Endothelial cell of umbilical vein (primary cell): ENCODE measurements around the gene PGP. TPM values are rescaled to one million over a fixed set of nuclear protein-coding genes. Genes with fewer than 3 reads are reported as not detected.

ENCODE experiments used
- BruUV-seq: library from RNA; stranded (reverse); fragments of 400-500 nt; replicated peaks from 2 replicates; lab custom pipeline; 2021; lab: Mats Ljungman, UMichigan
- CTCF ChIA-PET: fragments of 300-600, 350-600 bp; sonication (Branson Sonifier 250); formaldehyde crosslinking; loops from one replicate; lab custom pipeline; 2021; ENCODE audit warnings: antibody characterized with exemption, inconsistent platforms; lab: Charles Lee
- POLR2A ChIA-PET: fragments of 300-600, 350-600 bp; sonication (Branson Sonifier 250); formaldehyde crosslinking; loops from one replicate; lab custom pipeline; 2021; ENCODE audit warnings: antibody characterized with exemption, inconsistent platforms; lab: Charles Lee
- DNase-seq: peaks from one replicate; pipeline ENCODE4 v3.0.0-alpha.2; 2011; ENCODE audit warnings: low read depth, low spot score
- FAIRE-seq: peaks from 2 replicates; lab custom pipeline; 2011; peaks lifted over from hg19 to GRCh38; lab: Jason Lieb, UNC
- H2AFZ ChIP-seq: 2 replicates; pipeline ENCODE4 v1.6.0; 2012; ENCODE audit warnings: low read depth, low read length, control low read depth, inconsistent platforms
- H3K27ac ChIP-seq: 2 replicates; pipeline ENCODE4 v1.5.1; 2011; ENCODE audit warnings: low read depth, mild to moderate bottlenecking, control low read depth, low read length, moderate library complexity; ENCODE audit not compliant: insufficient read depth
- H3K27me3 ChIP-seq, 2 experiments: 2 replicates each; pipeline versions ENCODE4 v1.6.0 to v1.6.1; 2011; ENCODE audit warnings: low read length in 2 of 2, mixed read lengths in 1 of 2; ENCODE audit not compliant: control insufficient read depth in 2 of 2, insufficient read depth in 2 of 2
- H3K36me3 ChIP-seq, 2 experiments: 2 replicates in 1 of 2; 3 replicates in 1 of 2; pipeline ENCODE4 v1.5.1; 2011; ENCODE audit warnings: low read length in 2 of 2, mild to moderate bottlenecking in 1 of 2, moderate library complexity in 1 of 2; ENCODE audit not compliant: control insufficient read depth in 2 of 2, insufficient read depth in 2 of 2; ENCODE audit errors: extremely low read depth in 1 of 2
- H3K4me1 ChIP-seq: 3 replicates; pipeline ENCODE4 v1.5.1; 2011; ENCODE audit warnings: mild to moderate bottlenecking, low read length; ENCODE audit not compliant: control insufficient read depth, insufficient read depth; ENCODE audit errors: extremely low read depth
- H3K4me2 ChIP-seq: 2 replicates; pipeline ENCODE4 v1.6.1; 2011; ENCODE audit warnings: low read length, control low read depth, mixed read lengths; ENCODE audit not compliant: insufficient read depth
- H3K4me3 ChIP-seq, 3 experiments: fragments of 200-600 bp in 1 of 3; sonication (generic), shearing (Covaris generic) in 1 of 3; replicated peaks in 1 of 3; 2 replicates each; pipeline ENCODE4 v1.5.1; 2011 to 2016; ENCODE audit warnings: control low read depth in 3 of 3, low read length in 3 of 3, mild to moderate bottlenecking in 2 of 3, inconsistent platforms in 1 of 3, low read depth in 1 of 3, moderate library complexity in 1 of 3; ENCODE audit not compliant: insufficient read depth in 1 of 3
- H3K79me2 ChIP-seq: 2 replicates; pipeline ENCODE4 v1.6.0; 2012; ENCODE audit warnings: low read length, inconsistent platforms; ENCODE audit not compliant: control insufficient read depth, insufficient read depth
- H3K9ac ChIP-seq: replicated peaks from 2 replicates; pipeline ENCODE3; 2011; ENCODE audit warnings: low read length, control low read depth; ENCODE audit not compliant: insufficient read depth; ENCODE audit errors: extremely low read depth
- H3K9me1 ChIP-seq: replicated peaks from 3 replicates; pipeline ENCODE4 v1.6.0; 2011; ENCODE audit warnings: mild to moderate bottlenecking, low read length; ENCODE audit not compliant: control insufficient read depth, insufficient read depth; ENCODE audit errors: extremely low read depth
- H3K9me3 ChIP-seq: replicated peaks from 2 replicates; pipeline ENCODE4 v1.5.1; 2012; ENCODE audit warnings: low read length, inconsistent platforms; ENCODE audit not compliant: control insufficient read depth, insufficient read depth
- H4K20me1 ChIP-seq: replicated peaks from 2 replicates; pipeline ENCODE3; 2011; ENCODE audit warnings: mild to moderate bottlenecking, low read length; ENCODE audit not compliant: control insufficient read depth, insufficient read depth; ENCODE audit errors: extremely low read depth
- CTCF ChIP-seq, 2 donors: IDR thresholded peaks; 1 replicate in 1 of 2; 2 replicates in 1 of 2; pipeline ENCODE4 v1.5.1; 2011; ENCODE audit warnings: low read length in 2 of 2, mild to moderate bottlenecking in 2 of 2, moderate library complexity in 2 of 2, control low read depth in 1 of 2, inconsistent platforms in 1 of 2, low read depth in 1 of 2; ENCODE audit not compliant: insufficient read depth in 1 of 2; ENCODE audit errors: extremely low read depth in 1 of 2
- EZH2 ChIP-seq: IDR thresholded peaks from 2 replicates; pipeline ENCODE4 v1.6.1; 2012; ENCODE audit warnings: borderline replicate concordance, low read depth, mild to moderate bottlenecking, moderate library complexity, low read length, inconsistent platforms; ENCODE audit not compliant: severe bottlenecking
- FOS ChIP-seq: IDR thresholded peaks from 2 replicates; pipeline ENCODE4 v1.6.1; 2011; ENCODE audit warnings: mild to moderate bottlenecking, low read length, moderate library complexity, borderline replicate concordance; ENCODE audit not compliant: insufficient read depth
- GATA2 ChIP-seq: IDR thresholded peaks from 2 replicates; pipeline ENCODE4 v1.7.0; 2011; ENCODE audit warnings: low read depth, mild to moderate bottlenecking, moderate library complexity, mixed read lengths, low read length; ENCODE audit not compliant: insufficient read length, insufficient read depth
- JUN ChIP-seq: IDR thresholded peaks from 2 replicates; pipeline ENCODE4 v1.6.1; 2011; ENCODE audit warnings: borderline replicate concordance, low read depth; ENCODE audit not compliant: insufficient read length, insufficient read depth
- MAX ChIP-seq: IDR thresholded peaks from 2 replicates; pipeline ENCODE4 v1.6.1; 2011; ENCODE audit not compliant: insufficient read depth, insufficient read length
- MYC ChIP-seq: IDR thresholded peaks from one replicate; pipeline ENCODE4 v1.6.1; 2011; ENCODE audit warnings: mild to moderate bottlenecking, low read depth, low read length
- POLR2A ChIP-seq: IDR thresholded peaks from 2 replicates; pipeline ENCODE4 v1.6.1; 2012; ENCODE audit warnings: low read depth, mild to moderate bottlenecking, control low read depth, low read length
- POLR2AphosphoS5 ChIP-seq: IDR thresholded peaks from 2 replicates; pipeline ENCODE4 v1.6.1; 2012; ENCODE audit warnings: low read depth, mild to moderate bottlenecking, control low read depth, low read length, moderate library complexity; ENCODE audit not compliant: insufficient read depth
- dilution Hi-C: fragments of 300-500 bp; cut with MboI; formaldehyde crosslinking; loops from one replicate; pipeline ENCODE4 v1.15.0; 2019; ENCODE audit warnings: low sequenced_read_pairs; ENCODE audit not compliant: extremely low pct_ligation_motif_present
- intact Hi-C: fragments of 100-400 bp; cut with micrococcal nuclease; formaldehyde crosslinking; loops from one replicate; pipeline ENCODE4 v1.10.0; 2022
- polyA plus RNA-seq, 4 experiments: library from polyadenylated mRNA; depleted of rRNA in 3 of 4; stranded (reverse) in 3 of 4; unstranded in 1 of 4; fragments of >200 nt; gene quantifications; 2 replicates each; pipeline versions ENCODE4 v1.2.1 to v1.2.3, GENCODE V29; 2011 to 2012; ENCODE audit warnings: missing spikeins in 1 of 4
- total RNA-seq: library from RNA; stranded (reverse); gene quantifications from 2 replicates; pipeline ENCODE4 v1.2.3, GENCODE V29; 2021

PGP gene
- total and polyA plus RNA-seq, 2 donors (not counting 3 experiments of a cell fraction or from before 2014, with no cell fraction given), result 28.5 to 29.6 TPM

- H2AFZ ChIP-seq, result no peak overlapping the region
- no peaks in the 10 kb centered on the region for H4K20me1 ChIP-seq
- H3K4me1 ChIP-seq, result peaks cover 19% of the 10 kb centered on the region
- H3K9ac ChIP-seq, result no peak overlapping the region
- peaks cover 5 to 29% of the 10 kb centered on the region in 2 experiments for H3K36me3 ChIP-seq
- no peaks in the 10 kb centered on the region for H3K9me3 ChIP-seq
- DNase-seq (no peak), FAIRE-seq (no peak)
- no peaks in the 10 kb centered on the region for H3K9me1 ChIP-seq
- POLR2A ChIA-PET, result no interaction called here
- no peak overlapping the region for H3K27ac ChIP-seq
- H3K4me3 ChIP-seq, result no peak overlapping the region
- H3K27me3 ChIP-seq, result no peaks in the 10 kb centered on the region
- CTCF ChIA-PET, result no interaction called here
- dilution Hi-C loops (loop anchor here (25.0 kb wide), 1 partner anchor 126 kb away; the partner anchor contains the start of genes NHERF2, NTHL1 and TSC2), intact Hi-C loops (no loop called here)
- H3K4me2 ChIP-seq, result no peak overlapping the region
- peaks cover 75% of the 10 kb centered on the region for H3K79me2 ChIP-seq
- no TSS peak for BruUV-seq
- no peak for TF ChIP-seq FOS
- no peak for TF ChIP-seq POLR2A
- no peak for TF ChIP-seq GATA2
- TF ChIP-seq MAX, result no peak
- TF ChIP-seq MYC, result no peak
- TF ChIP-seq JUN, result no peak
- TF ChIP-seq EZH2, result no peak
- no peak for TF ChIP-seq CTCF (IDR thresholded peaks at IDR 0.05; ENCODE audit: extremely low read depth in 1 of 2, insufficient read depth in 1 of 2, low read depth in 1 of 2, low read length in 2 of 2)
- TF ChIP-seq POLR2AphosphoS5, result no peak
These were observed 51.3 kb downstream of the PGP start for GRCh38 chr16:2163211-2163881.
